ENCODE data around the gene IGSF22. TPM values are rescaled to one million over a fixed set of nuclear protein-coding genes. Genes with fewer than 3 reads are reported as not detected.

Gene IGSF22
- total RNA-seq, 1 experiment from 2014 or later, result not detected

DNA sequence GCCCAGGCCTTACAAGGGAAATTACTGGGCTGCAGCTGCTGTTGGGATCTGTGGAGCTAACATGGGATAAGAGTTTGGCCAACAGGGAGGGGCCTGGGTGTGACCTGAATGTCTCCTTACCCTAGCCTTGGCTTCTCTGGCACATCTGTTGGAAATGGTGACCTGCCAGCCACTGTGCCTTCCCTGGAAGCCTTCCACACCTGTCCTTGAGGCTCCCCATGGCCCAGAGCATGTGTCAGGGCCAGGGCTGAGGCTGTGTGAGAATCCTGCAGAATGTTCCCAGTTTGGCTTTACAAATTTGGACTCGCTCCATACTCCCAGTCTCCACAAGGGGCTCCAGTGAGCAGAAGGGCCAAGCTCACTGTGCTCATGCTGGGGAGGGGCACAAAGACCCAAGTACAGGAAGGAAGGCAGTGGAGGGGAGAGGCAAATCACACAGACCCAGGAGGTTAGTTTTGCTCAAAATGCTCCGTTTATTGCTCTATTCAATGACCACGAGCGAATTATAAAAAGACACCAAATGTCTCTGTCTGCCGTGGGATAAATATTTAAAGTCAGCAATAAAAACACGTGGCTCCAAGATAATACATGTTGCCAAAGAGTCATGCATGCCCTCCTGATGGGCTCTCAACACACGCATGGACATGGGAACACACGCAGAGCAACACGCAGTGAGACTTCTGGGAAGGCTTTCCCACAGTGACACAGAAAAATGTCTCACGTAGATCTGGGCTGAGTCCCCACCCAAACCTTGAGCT, 1.7 kb upstream of the IGSF22 start:
- no peak overlapping the region for H3K4me3 ChIP-seq (replicated peaks in 1 of 2; ENCODE audit: low read depth in 1 of 2, low read length in 2 of 2)
- H3K79me2 ChIP-seq (ENCODE audit: insufficient read depth, low read length), result no peaks in the 10 kb centered on the region
- DNase-seq (ENCODE audit: low read depth, low spot score) (peak; percentile 35), ATAC-seq (peak; percentile 86)
- no peak overlapping the region for H3K4me2 ChIP-seq (ENCODE audit: low read length)
- no peaks in the 10 kb centered on the region for H3K36me3 ChIP-seq (ENCODE audit: control insufficient read depth in 1 of 2, insufficient read depth in 2 of 2, low read length in 2 of 2)
- CTCF ChIA-PET, result interaction anchor here (0.6 to 1.9 kb wide), 14 partner anchors 10 to 612 kb away, joined by 3 to 7 read pairs (median 4); no protein-coding TSS in a partner anchor
- no peaks in the 10 kb centered on the region for H3K27me3 ChIP-seq (ENCODE audit: insufficient read depth, low read length)
- POLR2A ChIA-PET, result no interaction called here
- H3K9me2 ChIP-seq (ENCODE audit: insufficient read depth), result no peaks in the 10 kb centered on the region
- intact Hi-C loops (cut with micrococcal nuclease), result no loop called here
- no TSS peak for BruUV-seq (replicated peaks)
- RAD21 ChIA-PET (ENCODE audit: low non-redundant PET in 1 of 2, low total read pairs in 2 of 2, uncharacterized antibody in 2 of 2, unreplicated experiment in 2 of 2), result no interaction called here
- H2AFZ ChIP-seq (ENCODE audit: low read depth, low read length, poor library complexity, severe bottlenecking), result peak overlapping the region; percentile 9
- H3K27ac ChIP-seq (ENCODE audit: low read depth, low read length), result no peak overlapping the region; the same call in 1 of the 2 replicates
- TF ChIP-seq EZH2 (IDR thresholded peaks at IDR 0.05) (no peak), ZNF274 (IDR thresholded peaks at IDR 0.05; ENCODE audit: low read depth, low read length) (no peak), EGR1 (IDR thresholded peaks at IDR 0.05; ENCODE audit: low read depth) (no peak), CTCF (IDR thresholded peaks at IDR 0.05 in 2 of 3, conservative IDR thresholded peaks at IDR 0.05 in 1 of 3; ENCODE audit: borderline replicate concordance in 1 of 3, insufficient read depth in 1 of 3, low read depth in 2 of 3, low read length in 2 of 3) (peak; percentile 43 to 95 (median 93); a peak in 5 of 6 replicates), SP1 (IDR thresholded peaks at IDR 0.05; ENCODE audit: low read depth) (no peak), YY1 (IDR thresholded peaks at IDR 0.05; ENCODE audit: extremely low read depth, insufficient replicate concordance, low read depth, low read length) (no peak)
- no peaks in the 10 kb centered on the region for H3K9me3 ChIP-seq (ENCODE audit: control insufficient read depth in 1 of 2, insufficient read depth in 1 of 2, low read depth in 1 of 2, low read length in 2 of 2)
- H3K9ac ChIP-seq (ENCODE audit: low read length), result no peak overlapping the region
- peaks cover 0 to 8% of the 10 kb centered on the region in 2 experiments; a peak in 2 of 4 replicates for H3K4me1 ChIP-seq (ENCODE audit: control insufficient read depth in 1 of 2, insufficient read depth in 2 of 2, low read length in 2 of 2)
- no peaks in the 10 kb centered on the region for H4K20me1 ChIP-seq (ENCODE audit: insufficient read depth)

Measured in HCT116 (cell line).